ENCODE data around the gene ABHD1. TPM values are rescaled to one million over a fixed set of nuclear protein-coding genes. Genes with fewer than 3 reads are reported as not detected.
A peak's percentile ranks its signal among the peaks of the same experiment; 100 is the strongest.
"Not testable (repeated sequence)": the region's sequence is repeated elsewhere in the genome, so short reads cannot be mapped to it uniquely, and the experiment has no call there.

Gene ABHD1
- 1.4 and 2.4 TPM in 2 replicates for total RNA-seq (2014; rRNA removed; shearing (Covaris generic); ENCODE audit: low replicate concordance)

GRCh38 chr2:27123302-27124150 is at the start of gene ABHD1:
Gene ABHD1, plus strand, starts transcription at chr2:27123815. Its CDS starts 134 bp downstream, at chr2:27123949.
- Histone ChIP-seq H3K79me2 (ENCODE audit: low read length) (no peaks in the 10 kb centered on the region), H3K4me3 (ENCODE audit: low read length) (peak within 1 kb of the TSS; percentile 80), H3K36me3 (ENCODE audit: insufficient read depth, low read length) (no peaks in the 10 kb centered on the region), H3K9me2 (replicated peaks; ENCODE audit: insufficient read depth, low read length) (no peaks in the 10 kb centered on the region), H2AFZ (ENCODE audit: low read length) (peak within 1 kb of the TSS; percentile 100), H3K4me1 (ENCODE audit: low read length) (peaks cover 13% of the 10 kb centered on the region), H3K9me3 (ENCODE audit: low read length) (no peaks in the 10 kb centered on the region), H3K27me3 (ENCODE audit: low read length) (no peaks in the 10 kb centered on the region), H3K4me2 (ENCODE audit: low read depth, low read length, poor library complexity, severe bottlenecking) (peak within 1 kb of the TSS; percentile 95), H3K27ac (ENCODE audit: low read length) (no peak within 1 kb of the TSS), H4K20me1 (ENCODE audit: insufficient read depth, low read depth, low read length) (no peaks in the 10 kb centered on the region), H3K9ac (ENCODE audit: low read length) (peak within 1 kb of the TSS; percentile 75)
- DNase-seq, result peak; percentile 69

DNA sequence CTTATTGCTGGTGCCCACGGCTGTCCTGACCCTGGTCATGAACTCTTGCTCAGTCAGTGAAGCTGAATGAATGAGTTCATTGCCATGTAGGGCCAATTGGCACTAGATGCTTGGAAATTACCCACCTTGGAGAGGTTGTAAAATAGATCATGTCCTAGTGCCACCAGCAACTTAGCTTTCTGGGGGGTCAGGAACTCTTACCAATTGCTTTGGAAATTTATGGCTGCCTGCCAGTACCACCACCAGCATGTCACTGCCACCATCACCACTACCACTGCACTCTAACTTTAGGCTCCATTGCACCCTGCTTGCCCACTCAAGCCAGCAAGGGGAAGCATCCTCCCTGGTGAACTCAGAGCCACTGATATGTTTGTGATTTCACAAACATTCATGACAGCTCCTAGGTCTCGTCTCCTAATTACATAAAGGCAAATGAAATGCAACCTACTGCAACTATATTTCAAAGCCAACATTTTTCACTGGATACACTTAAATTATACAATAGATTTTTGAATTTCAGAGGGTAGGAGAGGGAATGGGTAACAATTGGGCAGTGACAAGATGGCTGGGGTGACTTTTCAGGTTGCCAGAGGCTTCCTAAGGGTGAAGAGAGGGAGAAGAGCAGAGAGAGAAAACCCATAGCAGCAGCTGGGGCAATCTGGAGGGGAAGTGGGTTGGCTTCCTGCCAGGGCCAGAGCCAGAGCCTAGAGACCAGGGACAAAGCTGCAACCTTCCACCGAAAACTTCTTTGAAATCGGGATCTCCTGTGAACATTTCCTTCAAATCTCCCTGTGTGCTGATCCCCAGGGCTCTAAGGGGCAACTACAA is 48.7 kb upstream of the ABHD1 start:
- H3K4me1 ChIP-seq (ENCODE audit: low read length), result peaks cover 31% of the 10 kb centered on the region
- H4K20me1 ChIP-seq (ENCODE audit: insufficient read depth, low read depth, low read length), result no peaks in the 10 kb centered on the region; the same call in 1 of the 2 replicates
- no peaks in the 10 kb centered on the region for H3K27me3 ChIP-seq (ENCODE audit: low read length)
- peak overlapping the region; percentile 23 for H3K9ac ChIP-seq (ENCODE audit: low read length)
- peaks cover 14% of the 10 kb centered on the region for H3K79me2 ChIP-seq (ENCODE audit: low read length)
- peak overlapping the region; percentile 16; the same call in 1 of the 2 replicates for H2AFZ ChIP-seq (ENCODE audit: low read length)
- no peak overlapping the region; the same call in 1 of the 2 replicates for H3K4me3 ChIP-seq (ENCODE audit: low read length)
- H3K9me2 ChIP-seq (replicated peaks; ENCODE audit: insufficient read depth, low read length), result no peaks in the 10 kb centered on the region
- DNase-seq, result peak; percentile 65
- peaks cover under 1% of the 10 kb centered on the region; the same call in 1 of the 2 replicates for H3K36me3 ChIP-seq (ENCODE audit: insufficient read depth, low read length)
- H3K4me2 ChIP-seq (ENCODE audit: low read depth, low read length, poor library complexity, severe bottlenecking), result peak overlapping the region; percentile 37
- H3K9me3 ChIP-seq (ENCODE audit: low read length), result no peaks in the 10 kb centered on the region
- 0 out of 2 replicates have a peak overlapping the region, but pooled peaks have one; percentile 12 for H3K27ac ChIP-seq (ENCODE audit: low read length)

GRCh38 chr2:27075566-27075871 is 48.1 kb upstream of the ABHD1 start:
- Histone ChIP-seq H3K9ac (ENCODE audit: low read length) (peak overlapping the region; percentile 23; the same call in 1 of the 2 replicates), H3K27ac (ENCODE audit: low read length) (0 out of 2 replicates have a peak overlapping the region, but pooled peaks have one; percentile 12), H3K4me2 (ENCODE audit: low read depth, low read length, poor library complexity, severe bottlenecking) (peak overlapping the region; percentile 37), H3K4me1 (ENCODE audit: low read length) (peaks cover 25% of the 10 kb centered on the region), H2AFZ (ENCODE audit: low read length) (peak overlapping the region; percentile 16; the same call in 1 of the 2 replicates)
- not testable (repeated sequence) for H3K36me3 ChIP-seq (ENCODE audit: insufficient read depth, low read length); H4K20me1 ChIP-seq (ENCODE audit: insufficient read depth, low read depth, low read length); H3K9me2 ChIP-seq (replicated peaks; ENCODE audit: insufficient read depth, low read length); DNase-seq; H3K4me3 ChIP-seq (ENCODE audit: low read length); H3K9me3 ChIP-seq (ENCODE audit: low read length); H3K27me3 ChIP-seq (ENCODE audit: low read length); H3K79me2 ChIP-seq (ENCODE audit: low read length)

- Histone ChIP-seq H3K4me3 (ENCODE audit: low read length) (no peak overlapping the region), H3K9me3 (ENCODE audit: low read length) (no peaks in the 10 kb centered on the region), H3K9me2 (replicated peaks; ENCODE audit: insufficient read depth, low read length) (no peaks in the 10 kb centered on the region), H2AFZ (ENCODE audit: low read length) (no peak overlapping the region), H3K36me3 (ENCODE audit: insufficient read depth, low read length) (no peaks in the 10 kb centered on the region), H3K27ac (ENCODE audit: low read length) (no peak overlapping the region), H3K9ac (ENCODE audit: low read length) (no peak overlapping the region), H4K20me1 (ENCODE audit: insufficient read depth, low read depth, low read length) (no peaks in the 10 kb centered on the region), H3K27me3 (ENCODE audit: low read length) (no peaks in the 10 kb centered on the region), H3K4me2 (ENCODE audit: low read depth, low read length, poor library complexity, severe bottlenecking) (no peak overlapping the region), H3K79me2 (ENCODE audit: low read length) (peaks cover under 1% of the 10 kb centered on the region; the same call in 1 of the 2 replicates), H3K4me1 (ENCODE audit: low read length) (peaks cover 27% of the 10 kb centered on the region)
- no peak for DNase-seq
Observed at GRCh38 chr2:27076323-27076722, 47.3 kb upstream of the ABHD1 start.

DNA sequence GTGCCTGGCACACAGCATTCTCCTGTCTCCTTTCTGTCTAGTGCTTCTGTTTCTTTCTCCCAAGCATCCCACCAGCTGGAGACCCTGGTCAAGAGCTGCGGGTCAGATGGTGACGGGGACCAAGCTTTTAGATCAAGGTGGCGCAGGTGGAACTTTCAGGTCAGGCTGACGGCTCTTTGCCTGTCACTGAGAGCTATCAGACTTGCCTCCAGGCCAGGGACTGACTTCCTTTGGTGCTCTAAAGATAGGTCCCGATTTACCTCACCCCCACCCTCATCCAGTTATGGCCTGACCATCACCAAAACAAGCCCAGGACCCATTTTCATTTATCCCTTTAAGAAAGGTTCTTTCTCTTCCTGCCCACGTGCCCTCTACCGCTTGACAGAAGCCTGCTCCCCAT is 46.4 kb upstream of the ABHD1 start:
- Histone ChIP-seq H3K79me2 (ENCODE audit: low read length) (no peaks in the 10 kb centered on the region), H3K9me2 (replicated peaks; ENCODE audit: insufficient read depth, low read length) (no peaks in the 10 kb centered on the region), H3K9ac (ENCODE audit: low read length) (no peak overlapping the region), H3K36me3 (ENCODE audit: insufficient read depth, low read length) (no peaks in the 10 kb centered on the region), H3K4me3 (ENCODE audit: low read length) (no peak overlapping the region), H3K27me3 (ENCODE audit: low read length) (no peaks in the 10 kb centered on the region), H4K20me1 (ENCODE audit: insufficient read depth, low read depth, low read length) (no peaks in the 10 kb centered on the region), H3K9me3 (ENCODE audit: low read length) (no peaks in the 10 kb centered on the region), H3K4me2 (ENCODE audit: low read depth, low read length, poor library complexity, severe bottlenecking) (no peak overlapping the region), H3K27ac (ENCODE audit: low read length) (no peak overlapping the region), H3K4me1 (ENCODE audit: low read length) (peaks cover 32% of the 10 kb centered on the region), H2AFZ (ENCODE audit: low read length) (no peak overlapping the region)
- no peak for DNase-seq

GRCh38 chr2:27078267-27079194 is 45.1 kb upstream of the ABHD1 start, which contains the start of gene EMILIN1:
Gene EMILIN1, plus strand, starts transcription at chr2:27078615. Its CDS starts 451 bp downstream, at chr2:27079066.
- H3K9me3 ChIP-seq (ENCODE audit: low read length), result no peaks in the 10 kb centered on the region
- no peaks in the 10 kb centered on the region for H3K9me2 ChIP-seq (replicated peaks; ENCODE audit: insufficient read depth, low read length)
- H3K9ac ChIP-seq (ENCODE audit: low read length), result no peak within 1 kb of the TSS
- H3K27me3 ChIP-seq (ENCODE audit: low read length), result no peaks in the 10 kb centered on the region
- H3K36me3 ChIP-seq (ENCODE audit: insufficient read depth, low read length), result no peaks in the 10 kb centered on the region
- no peaks in the 10 kb centered on the region for H4K20me1 ChIP-seq (ENCODE audit: insufficient read depth, low read depth, low read length)
- no peaks in the 10 kb centered on the region for H3K79me2 ChIP-seq (ENCODE audit: low read length)
- no peak within 1 kb of the TSS for H3K4me2 ChIP-seq (ENCODE audit: low read depth, low read length, poor library complexity, severe bottlenecking)
- H3K4me1 ChIP-seq (ENCODE audit: low read length), result peaks cover 29% of the 10 kb centered on the region
- no peak for DNase-seq
- H3K4me3 ChIP-seq (ENCODE audit: low read length), result no peak within 1 kb of the TSS
- H2AFZ ChIP-seq (ENCODE audit: low read length), result no peak within 1 kb of the TSS
- H3K27ac ChIP-seq (ENCODE audit: low read length), result no peak within 1 kb of the TSS

GRCh38 chr2:27079233-27080139 is 44.1 kb upstream of the ABHD1 start:
- peaks cover 29% of the 10 kb centered on the region for H3K4me1 ChIP-seq (ENCODE audit: low read length)
- no peak overlapping the region for H3K9ac ChIP-seq (ENCODE audit: low read length)
- H3K36me3 ChIP-seq (ENCODE audit: insufficient read depth, low read length), result no peaks in the 10 kb centered on the region
- no peak overlapping the region for H3K4me3 ChIP-seq (ENCODE audit: low read length)
- H3K4me2 ChIP-seq (ENCODE audit: low read depth, low read length, poor library complexity, severe bottlenecking), result no peak overlapping the region
- no peak overlapping the region for H3K27ac ChIP-seq (ENCODE audit: low read length)
- H3K9me2 ChIP-seq (replicated peaks; ENCODE audit: insufficient read depth, low read length), result no peaks in the 10 kb centered on the region
- H2AFZ ChIP-seq (ENCODE audit: low read length), result no peak overlapping the region
- H3K79me2 ChIP-seq (ENCODE audit: low read length), result no peaks in the 10 kb centered on the region
- H3K9me3 ChIP-seq (ENCODE audit: low read length), result no peaks in the 10 kb centered on the region
- no peaks in the 10 kb centered on the region for H3K27me3 ChIP-seq (ENCODE audit: low read length)
- DNase-seq, result no peak
- no peaks in the 10 kb centered on the region for H4K20me1 ChIP-seq (ENCODE audit: insufficient read depth, low read depth, low read length)

All from Karpas-422 (cell line).